Measurements from ENCODE around the gene ACTG1. TPM values are rescaled to one million over a fixed set of nuclear protein-coding genes. Genes with fewer than 3 reads are reported as not detected.

ACTG1 gene
- total and polyA plus RNA-seq, 2 donors (not counting 1 experiment from before 2014, with no cell fraction given): 803 to 1,677 TPM

- Mint-ChIP-seq H3K27me3 (no peaks in the 10 kb centered on the region), H3K27ac (no peak overlapping the region), H3K4me1 (no peaks in the 10 kb centered on the region), H3K4me3 (no peak overlapping the region), H3K9me3 (ENCODE audit: insufficient read depth) (no peaks in the 10 kb centered on the region)
- Histone ChIP-seq H3K36me3 (replicated peaks in 1 of 2; ENCODE audit: control extremely low read depth in 1 of 2, control insufficient read depth in 1 of 2, extremely low read depth in 1 of 2, insufficient read depth in 2 of 2, low read length in 1 of 2) (no peaks in the 10 kb centered on the region), H3K79me2 (ENCODE audit: control insufficient read depth, insufficient read depth, low read length) (no peaks in the 10 kb centered on the region), H3K27ac (ENCODE audit: low read length in 2 of 2) (no peak overlapping the region), H3K9me3 (ENCODE audit: control extremely low read depth in 1 of 3, control insufficient read depth in 2 of 3, insufficient read depth in 1 of 3, low read length in 2 of 3) (no peaks in the 10 kb centered on the region), H2AFZ (ENCODE audit: insufficient read depth, low read depth, low read length, poor library complexity, severe bottlenecking) (no peak overlapping the region), H3K4me1 (ENCODE audit: control insufficient read depth in 2 of 2, insufficient read depth in 2 of 2, low read length in 2 of 2) (no peaks in the 10 kb centered on the region), H3K4me3 (ENCODE audit: control extremely low read depth in 1 of 5, extremely low read depth in 1 of 5, insufficient read depth in 1 of 5, low read depth in 2 of 5, low read length in 4 of 5) (no peak overlapping the region), H3K9ac (ENCODE audit: low read length) (no peak overlapping the region), H4K20me1 (ENCODE audit: control insufficient read depth, insufficient read depth, low read length, poor library complexity, severe bottlenecking) (no peaks in the 10 kb centered on the region), H3K27me3 (replicated peaks in 1 of 4; ENCODE audit: control extremely low read depth in 1 of 4, control insufficient read depth in 3 of 4, insufficient read depth in 4 of 4, low read length in 3 of 4) (no peaks in the 10 kb centered on the region), H3K4me2 (replicated peaks; ENCODE audit: low read depth, low read length, poor library complexity, severe bottlenecking) (no peak overlapping the region)
- ATAC-seq (ENCODE audit: low read depth) (no peak), DNase-seq (no peak)
- ChIA-PET POLR2A (no interaction called here), CTCF (no interaction called here)
- 95% methylated on average over 32 of the region's 32 CpGs for WGBS (ENCODE audit: insufficient coverage)
- TF ChIP-seq EZH2 (IDR thresholded peaks at IDR 0.05; ENCODE audit: borderline replicate concordance, insufficient read depth, low read depth, low read length, poor library complexity, severe bottlenecking) (no peak), CTCF (IDR thresholded peaks at IDR 0.05) (no peak)
- intact Hi-C loops (cut with micrococcal nuclease): no loop called here
Measured at GRCh38 chr17:81463506-81463905, 49.1 kb downstream of the ACTG1 start.

GRCh38 chr17:81462506-81463125 is 50.0 kb downstream of the ACTG1 start:
- ChIA-PET POLR2A (no interaction called here), CTCF (no interaction called here)
- no peaks in the 10 kb centered on the region for H3K27me3 Mint-ChIP-seq
- DNase-seq (no peak), ATAC-seq (ENCODE audit: low read depth) (no peak)
- H3K4me3 ChIP-seq (ENCODE audit: control extremely low read depth in 1 of 5, extremely low read depth in 1 of 5, insufficient read depth in 1 of 5, low read depth in 2 of 5, low read length in 4 of 5): no peak overlapping the region
- no peaks in the 10 kb centered on the region for H3K36me3 ChIP-seq (replicated peaks in 1 of 2; ENCODE audit: control extremely low read depth in 1 of 2, control insufficient read depth in 1 of 2, extremely low read depth in 1 of 2, insufficient read depth in 2 of 2, low read length in 1 of 2)
- intact Hi-C loops (cut with micrococcal nuclease): no loop called here
- no peaks in the 10 kb centered on the region for H3K9me3 ChIP-seq (ENCODE audit: control extremely low read depth in 1 of 3, control insufficient read depth in 2 of 3, insufficient read depth in 1 of 3, low read length in 2 of 3)
- H2AFZ ChIP-seq (ENCODE audit: insufficient read depth, low read depth, low read length, poor library complexity, severe bottlenecking): no peak overlapping the region
- H3K27ac ChIP-seq (ENCODE audit: low read length in 2 of 2): no peak overlapping the region
- H4K20me1 ChIP-seq (ENCODE audit: control insufficient read depth, insufficient read depth, low read length, poor library complexity, severe bottlenecking): no peaks in the 10 kb centered on the region
- H3K9me3 Mint-ChIP-seq (ENCODE audit: insufficient read depth): no peaks in the 10 kb centered on the region
- no peak overlapping the region for H3K9ac ChIP-seq (ENCODE audit: low read length)
- TF ChIP-seq CTCF (IDR thresholded peaks at IDR 0.05): no peak
- H3K4me2 ChIP-seq (replicated peaks; ENCODE audit: low read depth, low read length, poor library complexity, severe bottlenecking): no peak overlapping the region
- H3K79me2 ChIP-seq (ENCODE audit: control insufficient read depth, insufficient read depth, low read length): no peaks in the 10 kb centered on the region
- no peaks in the 10 kb centered on the region for H3K4me1 ChIP-seq (ENCODE audit: control insufficient read depth in 2 of 2, insufficient read depth in 2 of 2, low read length in 2 of 2)
- no peaks in the 10 kb centered on the region for H3K27me3 ChIP-seq (replicated peaks in 1 of 4; ENCODE audit: control extremely low read depth in 1 of 4, control insufficient read depth in 3 of 4, insufficient read depth in 4 of 4, low read length in 3 of 4)
- H3K4me3 Mint-ChIP-seq: no peak overlapping the region
- H3K4me1 Mint-ChIP-seq: no peaks in the 10 kb centered on the region
- peak overlapping the region; percentile 41 for H3K27ac Mint-ChIP-seq
- 91% methylated on average over 30 of the region's 33 CpGs for whole genome bisulfite sequencing (ENCODE audit: insufficient coverage)

All from B cell (primary cell).